HG03175 (cell line): Measurements from ENCODE around the gene PDE1C.

Experiments
- ATAC-seq: cut with Tn5 transposase; IDR thresholded peaks from one replicate; pipeline ENCODE4 v1.9.1; 2021; ENCODE audit warnings: mild to moderate bottlenecking, moderate library complexity; ENCODE audit not compliant: unreplicated experiment

The PDE1C gene

DNA sequence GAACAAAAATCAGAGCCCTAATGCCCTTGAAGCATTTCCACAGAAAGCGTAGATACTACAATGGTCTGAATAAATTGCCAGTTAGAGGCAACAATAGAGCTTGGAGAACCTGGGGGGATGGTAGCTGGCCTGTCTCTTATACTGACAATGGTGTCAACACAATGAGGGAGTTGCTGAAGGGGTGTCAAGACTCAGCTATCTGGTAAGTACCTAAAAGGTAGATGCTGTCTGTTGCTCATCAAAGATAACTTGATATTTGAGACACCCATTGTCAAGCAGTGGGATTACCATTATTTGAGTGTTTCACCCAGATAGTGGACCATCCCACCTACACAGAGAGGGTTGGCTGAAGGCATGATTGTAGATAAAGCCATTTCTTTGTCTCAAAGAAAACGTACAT is 72.8 kb downstream of the PDE1C start:
- ATAC-seq: no peak

DNA sequence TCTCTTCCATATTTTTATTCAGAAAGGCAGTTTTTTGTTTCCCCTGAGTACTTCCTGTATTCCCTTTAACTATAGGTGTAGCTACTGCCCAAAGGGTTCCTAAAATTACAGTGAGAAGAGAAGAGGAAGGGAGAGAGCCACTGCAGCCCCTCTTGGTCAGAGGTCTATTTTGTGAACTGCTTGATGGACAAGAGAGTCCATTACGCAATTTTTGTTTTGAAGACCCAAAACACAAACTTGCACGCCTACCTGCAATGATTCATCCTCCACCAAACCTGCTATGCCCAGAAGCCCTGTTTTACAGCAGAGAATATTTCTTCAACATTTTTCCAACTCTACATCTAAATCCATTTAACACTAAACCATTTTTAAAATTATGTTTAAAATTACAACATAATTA is 75.1 kb downstream of the PDE1C start:
- ATAC-seq: no peak

DNA sequence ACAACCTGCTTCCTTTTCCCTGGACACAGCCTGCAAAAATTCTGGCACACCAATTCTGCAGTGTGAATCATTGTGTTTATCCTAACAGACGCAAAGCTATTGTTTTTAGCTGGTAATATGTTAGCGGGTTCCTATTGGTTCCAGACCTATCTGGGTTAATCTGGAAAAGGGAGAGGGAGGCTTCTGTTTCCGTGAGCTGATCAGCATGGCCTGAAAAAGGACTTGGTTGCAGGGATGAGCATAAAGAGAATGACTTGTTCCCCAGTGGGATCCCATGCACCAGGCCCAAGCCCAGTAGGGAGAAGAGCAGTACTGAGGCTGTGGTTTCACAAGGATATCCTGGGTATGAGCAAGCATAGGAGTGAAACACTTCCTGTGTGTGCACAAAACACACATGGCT is 78.4 kb downstream of the PDE1C start:
- no peak for ATAC-seq

DNA sequence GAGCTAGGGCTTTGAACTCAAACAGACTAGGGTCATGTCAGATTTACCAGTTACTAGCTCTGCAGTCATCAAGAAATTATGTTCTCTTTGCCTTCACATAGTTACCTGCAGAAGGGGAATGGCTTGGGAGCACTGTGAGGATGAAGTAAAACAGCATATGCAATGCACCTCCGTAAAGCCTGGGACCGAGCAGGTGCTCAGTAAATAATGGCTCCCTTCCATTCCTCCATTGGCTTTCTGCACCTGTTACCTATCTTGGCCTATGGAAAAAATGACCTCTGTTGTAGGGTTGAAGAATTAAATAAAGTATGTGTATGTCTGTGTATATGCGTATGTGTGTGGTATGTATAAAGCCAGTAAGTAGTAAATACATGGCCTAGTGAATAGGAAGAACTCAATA is 78.8 kb downstream of the PDE1C start:
- no peak for ATAC-seq

DNA sequence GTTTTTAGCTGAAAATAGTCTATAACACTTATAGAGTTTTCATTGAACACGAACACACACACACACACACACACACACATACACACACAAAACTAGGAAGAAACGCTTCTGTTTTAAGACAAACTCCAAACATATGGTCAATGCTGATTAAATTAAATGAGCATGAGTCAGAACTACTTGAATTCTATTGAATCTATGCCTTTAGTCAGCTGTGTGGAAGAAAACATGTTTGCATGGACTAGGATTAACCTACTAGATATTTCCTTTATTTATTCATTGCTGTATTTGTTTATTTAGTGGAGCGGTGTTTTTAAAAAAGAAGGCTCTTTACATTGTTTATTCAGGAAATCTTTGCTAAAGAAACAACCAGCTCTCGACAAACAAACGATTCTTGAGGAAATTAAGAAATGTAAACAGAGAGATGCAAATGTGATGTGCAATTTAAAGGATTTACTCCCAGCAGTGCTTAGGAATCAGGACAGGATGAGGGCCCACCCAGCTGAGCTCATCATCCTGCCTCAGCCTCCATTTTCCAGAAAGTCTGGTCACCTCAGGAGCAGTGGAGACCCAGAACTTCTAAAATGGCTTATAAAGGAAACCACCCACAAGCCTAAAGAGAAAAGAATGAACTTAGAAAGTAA is 83.2 kb downstream of the PDE1C start:
- no peak for ATAC-seq

DNA sequence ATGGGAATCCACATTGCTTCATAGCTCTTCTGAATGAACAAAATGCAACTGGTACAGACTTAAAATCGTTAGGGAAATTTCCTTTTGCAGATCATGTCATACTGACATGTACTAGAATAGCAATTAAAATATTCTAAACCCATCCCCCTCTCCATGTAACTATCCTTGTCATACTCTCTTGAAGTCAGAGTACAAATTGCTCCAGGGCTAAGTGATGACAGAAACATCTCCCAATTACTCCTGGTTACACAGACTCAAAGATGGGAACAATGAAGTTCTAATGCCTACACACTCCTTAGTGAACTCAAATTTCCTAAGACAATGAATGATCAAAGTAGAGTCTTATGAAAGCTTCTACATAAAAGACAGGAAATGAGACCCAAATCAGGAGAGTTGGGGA is 87.2 kb downstream of the PDE1C start:
- no peak for ATAC-seq

DNA sequence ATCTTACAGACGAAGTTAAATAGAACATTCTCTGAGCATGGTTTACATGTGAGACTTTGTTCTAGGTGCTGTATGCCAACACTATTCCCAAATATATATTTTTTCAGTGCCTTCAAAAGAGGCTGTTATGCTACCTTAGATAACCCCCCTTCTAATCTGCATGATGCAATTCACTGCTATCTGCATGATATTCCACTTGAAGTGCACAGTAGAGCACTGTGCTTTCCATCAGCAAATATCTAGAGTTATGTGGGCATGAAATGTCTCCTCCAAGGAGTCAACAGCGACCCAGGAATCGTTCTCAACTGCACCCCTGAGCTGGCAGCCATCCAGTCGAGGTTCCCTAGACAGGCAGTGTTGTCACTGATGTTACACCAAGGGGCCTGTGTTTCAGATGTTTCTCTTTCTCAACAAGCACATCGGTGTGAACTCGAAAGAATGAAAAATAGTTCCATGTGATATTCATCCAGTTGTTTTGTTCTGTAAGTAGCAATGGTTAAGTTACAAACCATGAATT is 88.3 kb downstream of the PDE1C start:
- no peak for ATAC-seq

DNA sequence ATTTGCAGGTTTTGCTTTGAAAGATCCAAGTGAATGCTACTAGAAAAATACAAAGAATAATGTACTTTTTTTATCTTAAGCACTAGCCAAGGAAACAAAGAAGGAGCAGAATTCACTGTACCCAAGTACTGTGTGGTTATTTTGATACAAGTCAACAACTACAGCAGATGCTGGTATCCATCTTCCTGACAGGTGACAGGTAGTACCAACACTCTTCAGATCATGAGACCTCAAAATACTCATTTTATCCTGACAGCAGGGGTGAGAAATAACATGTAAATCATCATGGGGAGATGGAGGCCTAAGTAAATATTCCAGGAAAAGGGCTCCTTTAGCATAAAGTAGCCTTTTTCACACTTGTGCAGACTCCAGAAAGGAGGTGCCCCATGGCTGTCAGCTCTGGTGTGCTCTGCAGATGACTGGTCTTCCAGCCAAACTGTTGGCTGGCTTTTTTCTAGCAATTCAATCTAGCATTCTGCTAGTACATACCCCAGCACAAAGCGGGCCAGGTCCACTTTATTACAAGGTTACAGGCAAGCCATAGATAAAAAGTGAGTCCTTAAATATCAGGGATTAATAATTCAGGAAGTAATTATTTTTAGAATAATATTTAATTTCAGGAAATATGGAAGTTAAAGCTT is 90.4 kb downstream of the PDE1C start:
- ATAC-seq: no peak

DNA sequence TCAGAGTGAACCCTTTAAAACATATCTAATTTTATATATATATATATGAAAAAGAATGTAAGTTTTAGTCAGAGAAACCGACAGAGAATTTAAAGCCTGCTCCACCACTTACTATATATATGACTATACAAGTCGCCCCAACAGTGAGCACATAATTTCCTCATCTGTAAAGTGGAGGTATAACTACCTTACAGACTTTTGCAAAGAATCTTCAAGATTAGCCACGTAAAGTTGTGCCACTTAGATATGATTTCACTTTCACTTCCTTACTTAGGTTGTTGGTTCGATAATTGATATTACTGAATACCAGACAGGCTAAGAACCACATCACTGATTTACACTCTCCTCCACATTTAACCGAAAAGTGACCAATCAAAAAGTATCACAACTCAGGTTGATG is 94.7 kb downstream of the PDE1C start:
- ATAC-seq: no peak

DNA sequence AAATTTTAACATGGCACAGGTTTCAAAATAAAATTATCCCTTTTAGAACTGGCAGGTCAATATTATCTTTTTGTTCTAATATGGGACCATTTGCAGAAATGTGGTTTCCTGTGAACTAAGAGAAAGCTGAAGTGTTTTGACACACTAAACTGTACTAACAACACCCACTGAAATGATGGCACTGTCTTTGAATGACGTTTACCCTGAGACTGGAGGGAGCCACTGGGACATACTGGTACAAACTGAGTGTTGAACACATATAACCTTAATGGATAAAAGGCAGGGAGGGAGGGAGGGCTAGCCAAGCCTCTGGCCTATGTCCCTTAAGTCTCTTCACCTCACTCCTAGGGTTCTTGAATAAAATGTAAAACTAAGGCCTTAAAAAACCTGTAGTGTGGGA is 95.9 kb downstream of the PDE1C start:
- ATAC-seq: no peak

DNA sequence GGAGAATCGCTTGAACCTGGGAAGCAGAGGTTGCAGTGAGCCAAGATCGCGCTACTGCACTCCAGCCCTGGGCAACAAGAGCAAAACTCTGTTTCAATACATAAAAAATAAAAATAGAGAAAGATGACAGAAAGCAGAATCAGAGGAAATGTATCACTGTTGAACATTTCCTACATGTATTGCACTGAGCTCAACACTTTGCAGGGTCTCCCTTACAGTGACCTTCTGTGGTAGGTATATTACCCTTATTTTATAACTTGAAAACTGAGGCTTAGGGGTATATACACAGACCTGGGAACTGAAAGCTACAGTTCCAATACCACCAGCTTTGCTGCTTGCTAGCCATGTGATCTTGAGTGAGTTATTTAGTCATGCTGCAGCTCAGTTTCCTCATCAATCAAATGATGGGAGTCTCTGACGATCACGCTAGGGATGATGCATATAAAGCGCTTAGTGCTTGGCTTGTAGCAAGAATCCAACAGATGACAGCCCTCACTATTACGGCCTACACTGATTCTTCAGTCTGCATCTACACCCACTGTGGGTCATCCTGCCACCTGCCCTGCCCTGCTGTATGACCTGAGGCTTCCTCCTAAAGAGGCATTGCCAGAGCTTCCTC is 99.0 kb downstream of the PDE1C start:
- ATAC-seq: no peak

DNA sequence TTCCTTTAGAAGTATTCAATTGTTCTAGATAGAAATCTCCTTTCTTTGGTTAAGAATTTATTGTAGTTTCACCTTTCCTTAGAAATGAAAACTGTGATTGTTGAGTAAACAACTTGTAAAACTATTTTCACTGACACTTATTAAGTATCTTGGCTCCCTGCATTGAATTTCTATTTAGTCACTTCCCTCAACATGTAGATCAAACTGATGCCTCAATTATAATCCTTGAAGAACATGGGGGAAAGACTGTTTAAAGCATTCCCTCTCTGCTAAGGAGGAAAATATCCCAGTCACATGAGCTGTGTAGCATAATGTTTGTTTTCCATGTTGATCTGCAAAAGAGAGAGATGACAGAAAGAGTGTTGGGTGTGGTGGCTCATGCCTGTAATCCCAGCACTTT is 99.7 kb downstream of the PDE1C start:
- ATAC-seq: no peak

DNA sequence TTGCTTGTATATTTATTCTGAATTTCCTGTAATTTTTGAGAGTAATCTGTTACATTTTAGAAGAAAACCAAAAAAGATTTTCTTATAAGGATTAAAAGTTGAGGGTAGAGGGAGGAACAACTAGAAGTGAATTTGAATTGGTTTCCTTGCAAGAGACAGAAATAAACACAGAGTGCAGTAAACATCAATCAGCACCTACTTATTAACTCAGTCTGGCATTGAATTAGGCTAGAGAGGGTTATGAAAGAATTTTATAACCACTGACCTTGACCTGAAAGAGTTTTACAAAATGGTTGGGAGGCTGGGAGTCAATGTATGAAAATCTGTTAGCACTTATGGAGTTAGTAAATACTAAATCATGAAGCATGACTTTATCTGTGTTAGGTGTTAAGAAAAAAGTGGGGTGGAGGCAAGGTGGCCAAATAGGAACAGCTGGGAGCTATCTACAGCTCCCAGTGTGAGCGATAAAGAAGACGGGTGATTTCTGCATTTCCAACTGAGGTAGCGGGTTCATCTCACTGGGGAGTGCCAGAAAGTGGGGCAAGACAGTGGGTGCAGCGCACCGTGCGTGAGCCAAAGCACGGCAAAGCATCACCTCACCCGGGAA is 106.5 kb downstream of the PDE1C start:
- ATAC-seq: no peak

DNA sequence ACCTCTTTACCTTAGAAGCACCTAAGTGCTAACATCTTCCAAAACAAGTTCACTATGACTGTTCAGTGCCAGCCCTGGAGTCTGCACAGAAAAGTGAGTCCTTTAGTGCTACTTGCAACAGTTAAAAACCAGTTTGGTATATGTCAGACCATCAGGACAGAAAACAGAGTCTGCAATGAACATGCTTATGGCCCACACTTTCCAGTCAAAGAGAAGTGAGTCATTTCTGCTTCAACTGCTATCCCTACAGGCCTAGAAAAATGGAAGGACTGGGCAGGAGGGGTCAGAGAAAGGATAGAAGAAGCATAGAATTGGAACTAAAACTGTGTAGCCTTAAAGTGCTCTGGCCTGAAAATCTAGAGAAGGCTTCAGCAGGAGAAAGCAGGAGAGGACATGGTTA is 108.0 kb downstream of the PDE1C start:
- no peak for ATAC-seq

DNA sequence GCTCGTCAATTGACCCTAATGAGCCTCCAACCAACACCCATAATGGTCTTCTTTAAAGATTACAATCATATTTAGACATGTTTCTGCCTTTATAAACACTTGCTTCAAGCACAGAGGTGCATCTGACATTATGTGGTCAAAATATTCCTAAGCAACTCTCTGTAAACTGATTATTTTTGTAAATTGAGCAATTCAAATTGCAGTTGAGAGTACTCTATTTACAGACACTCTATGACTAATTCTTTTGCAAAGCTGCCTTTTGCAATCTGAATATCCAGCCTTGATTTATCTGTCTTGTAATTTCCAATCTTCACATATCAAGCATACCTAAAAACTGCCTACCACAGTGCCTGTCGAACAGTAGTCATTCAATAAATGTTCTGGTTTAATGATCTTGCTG is 112.0 kb downstream of the PDE1C start:
- ATAC-seq: no peak

DNA sequence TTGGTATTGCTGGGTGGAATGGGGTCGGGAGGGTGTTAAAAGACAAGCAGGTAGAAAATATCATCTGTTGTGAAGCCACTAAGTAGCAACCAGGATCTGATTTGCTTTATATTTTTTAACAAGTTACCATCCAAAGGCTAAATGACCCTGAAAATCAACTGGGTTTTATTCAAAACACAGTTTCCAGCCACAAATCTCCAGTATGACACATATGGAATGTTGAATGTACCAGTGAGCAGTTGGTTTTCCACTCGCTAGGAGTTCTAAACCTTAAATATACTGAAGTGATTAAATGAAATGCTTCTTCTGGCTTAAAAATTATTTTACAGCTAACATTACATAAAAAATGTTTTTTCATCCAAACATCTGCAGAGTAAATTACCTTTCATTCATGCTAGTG is 112.5 kb downstream of the PDE1C start:
- no peak for ATAC-seq

DNA sequence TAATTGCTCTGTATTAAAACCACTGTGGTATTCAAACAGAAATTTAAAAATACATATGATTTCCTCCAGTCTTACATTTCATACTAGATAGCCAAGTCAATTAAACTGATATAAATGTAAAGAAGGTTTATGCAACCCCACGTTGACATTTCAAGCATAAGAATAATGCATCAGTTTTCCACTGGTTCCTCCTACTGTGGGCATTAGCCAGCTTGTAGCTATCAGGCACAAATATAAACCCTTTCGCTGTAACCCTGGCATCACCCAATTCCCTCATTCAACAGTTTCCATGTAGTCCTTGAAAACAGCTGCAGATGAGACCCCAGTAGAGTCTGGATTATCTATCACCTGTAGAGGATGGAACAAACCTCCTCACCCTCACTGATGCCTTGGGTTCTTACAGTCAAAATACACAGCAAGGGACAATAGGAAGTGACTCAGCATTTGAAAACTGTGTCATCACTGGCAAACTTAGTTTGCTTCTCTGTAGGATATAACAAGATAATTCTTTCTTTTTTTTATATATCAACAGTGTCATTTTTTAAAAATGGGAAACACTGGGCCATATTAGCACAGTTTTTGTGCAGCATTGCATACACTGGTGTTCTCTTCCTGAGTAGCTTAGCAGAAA is 113.0 kb downstream of the PDE1C start:
- ATAC-seq: no peak

DNA sequence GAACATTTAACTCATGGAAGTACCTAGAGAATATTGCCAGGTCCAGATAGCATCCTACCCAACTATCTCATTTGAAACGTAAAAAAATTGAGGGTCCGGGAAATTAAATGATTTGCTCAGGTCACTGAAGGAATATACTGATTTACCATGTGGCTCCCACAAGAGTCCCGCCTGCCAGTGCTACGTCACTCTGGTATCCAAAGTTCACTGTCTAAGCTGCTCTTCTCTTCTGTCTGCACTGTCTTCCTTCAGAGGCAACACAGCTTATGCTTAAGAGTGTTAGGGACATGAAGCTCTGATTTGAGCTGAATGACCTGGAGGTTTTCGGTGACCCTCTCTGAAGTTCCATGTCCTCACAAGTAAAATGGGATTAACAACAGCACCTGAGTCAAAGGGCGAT is 114.6 kb downstream of the PDE1C start:
- no peak for ATAC-seq

DNA sequence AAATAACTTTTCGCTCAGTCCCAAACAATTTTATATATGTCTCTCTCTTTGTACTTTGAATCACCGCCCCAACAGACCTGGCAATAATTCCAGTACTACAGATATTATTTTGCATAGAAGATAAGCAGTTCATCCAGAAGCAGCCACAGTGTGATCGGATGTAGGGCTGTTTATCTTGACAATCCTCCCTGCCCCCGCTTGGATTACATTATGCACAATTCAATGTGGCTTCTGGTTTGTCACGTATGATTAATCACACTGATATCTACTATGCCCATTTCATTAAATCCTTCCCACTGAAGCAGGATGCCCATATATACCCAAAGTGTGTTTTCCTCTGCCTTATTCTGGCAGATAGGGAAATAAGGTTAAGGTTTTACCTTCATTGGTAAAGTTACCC is 115.2 kb downstream of the PDE1C start:
- ATAC-seq: no peak

DNA sequence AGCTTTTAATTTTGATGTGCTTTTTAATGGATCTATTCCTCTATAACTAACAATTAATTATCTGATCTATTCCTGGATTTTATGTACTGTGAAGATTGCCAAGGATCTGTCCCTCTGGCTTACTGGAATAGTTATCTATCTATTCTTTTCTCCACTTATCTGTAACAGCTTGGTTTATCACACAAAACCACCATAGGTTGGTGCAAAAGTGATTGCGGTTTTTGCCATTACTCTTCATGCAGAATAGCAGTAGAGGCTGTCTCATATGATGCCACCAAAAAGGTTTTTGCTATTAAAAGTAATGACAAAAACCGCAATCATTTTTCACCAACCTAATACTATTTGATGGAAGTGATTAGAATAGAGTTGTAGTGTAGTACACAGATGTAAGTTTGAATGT is 115.7 kb downstream of the PDE1C start:
- ATAC-seq: no peak

DNA sequence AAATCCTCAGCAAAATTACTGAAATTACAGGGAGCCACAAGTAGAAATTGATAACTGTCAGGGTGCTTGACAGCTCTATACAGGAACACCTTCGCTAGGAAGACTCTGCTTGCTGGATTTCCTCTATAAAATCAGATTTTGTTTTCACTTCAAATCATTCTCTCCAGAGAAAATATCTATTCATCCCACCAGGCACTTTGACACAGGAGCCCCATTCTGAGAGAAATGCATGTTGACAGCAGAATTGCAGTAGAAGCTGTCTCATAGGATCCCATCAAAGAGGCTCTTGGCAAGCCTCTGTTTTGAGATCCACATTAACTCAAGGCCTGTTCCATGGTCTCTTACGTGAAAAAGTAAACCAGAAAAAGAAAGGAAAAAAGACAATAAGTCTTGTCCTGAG is 116.8 kb downstream of the PDE1C start:
- ATAC-seq: no peak
